Umbilical cord (tissue), 2 donors: ENCODE results near the gene ZNF236. TPM values are rescaled to one million over a fixed set of nuclear protein-coding genes. Genes with fewer than 3 reads are reported as not detected.

Experiments
- DNase-seq: peaks from one replicate; pipeline ENCODE4 v3.0.0-alpha.2; 2015; ENCODE audit warnings: low spot score
- total RNA-seq: library from RNA; depleted of rRNA; stranded (reverse); fragments of >200 nt; gene quantifications from one replicate; pipeline ENCODE4 v1.2.3, GENCODE V29; 2014; ENCODE audit warnings: low replicate concordance; ENCODE audit not compliant: insufficient read depth

The ZNF236 gene
- total RNA-seq, 1 donor from 2014 or later, result 34.2 TPM

DNA sequence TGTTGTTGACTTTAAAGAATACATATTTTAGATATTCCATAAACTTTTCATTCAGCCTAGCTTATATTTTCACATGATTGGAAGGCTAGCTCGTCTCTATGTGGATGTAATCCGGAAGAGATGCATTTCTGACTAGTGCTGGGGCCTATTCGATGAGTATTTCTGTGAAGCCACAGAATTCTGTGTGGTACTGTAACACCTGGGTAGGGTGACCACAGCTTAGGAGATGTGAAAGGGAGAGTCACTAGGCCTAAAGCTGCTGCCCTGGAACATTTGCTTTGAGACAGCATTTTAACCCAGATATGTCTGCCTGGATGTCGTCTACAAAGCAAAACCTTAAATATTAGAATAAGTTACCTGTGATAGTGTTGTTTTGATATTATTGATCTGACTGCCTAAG lies 83.5 kb downstream of the ZNF236 start:
- no peak for DNase-seq

DNA sequence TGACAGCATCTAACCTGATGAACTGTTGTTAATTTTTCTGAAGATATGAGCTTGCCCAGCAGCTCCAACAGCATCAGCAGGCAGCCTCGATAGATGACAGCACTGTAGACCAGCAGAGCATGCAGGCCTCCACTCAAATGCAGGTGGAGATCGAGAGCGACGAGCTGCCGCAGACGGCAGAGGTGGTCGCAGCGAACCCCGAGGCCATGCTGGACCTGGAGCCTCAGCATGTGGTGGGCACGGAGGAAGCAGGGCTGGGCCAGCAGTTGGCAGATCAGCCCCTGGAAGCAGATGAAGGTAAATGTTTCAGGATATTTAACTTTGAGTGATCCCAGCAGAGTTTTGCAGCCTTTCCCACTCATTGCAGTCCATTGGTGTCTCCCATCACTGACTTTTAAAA lies 85.9 kb downstream of the ZNF236 start:
- no peak for DNase-seq

DNA sequence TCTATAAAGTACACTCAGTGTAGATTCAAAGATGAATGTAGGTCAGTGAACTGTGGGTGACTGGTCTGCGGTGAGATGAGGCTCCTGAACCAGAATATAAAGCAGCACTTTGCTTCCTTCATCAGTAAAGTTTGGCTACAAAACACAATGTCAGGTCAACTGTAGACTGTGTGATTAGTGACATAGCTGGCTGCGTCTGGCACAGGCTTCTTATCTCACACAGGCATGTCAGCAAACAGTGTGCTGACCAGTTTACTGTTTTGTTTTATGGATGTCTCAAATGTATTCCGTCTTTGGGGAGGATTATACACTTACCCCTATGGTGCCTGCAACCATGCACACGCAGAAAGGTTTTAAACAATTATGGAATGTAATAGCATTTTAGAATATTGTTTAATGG lies 87.1 kb downstream of the ZNF236 start:
- no peak for DNase-seq

DNA sequence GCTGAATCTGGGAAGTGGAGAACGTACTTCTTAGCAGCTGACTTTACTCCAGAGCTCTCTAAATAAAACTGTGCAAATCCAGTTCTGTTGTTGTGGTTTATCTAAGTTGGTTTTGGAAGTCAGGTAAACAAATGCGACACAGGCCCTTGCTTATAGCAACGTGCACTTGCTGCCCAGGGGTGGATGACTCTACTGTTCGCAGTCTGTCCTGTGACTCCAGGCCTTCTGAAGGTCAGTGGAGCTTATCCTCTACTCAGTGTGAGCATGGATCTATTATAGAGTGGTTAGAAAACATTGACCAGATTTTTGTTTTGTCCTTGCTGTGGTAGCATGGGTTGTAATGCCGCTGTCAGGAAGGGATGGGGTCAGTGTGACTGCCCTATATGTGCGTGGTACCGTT lies 89.1 kb downstream of the ZNF236 start:
- DNase-seq, result no peak

DNA sequence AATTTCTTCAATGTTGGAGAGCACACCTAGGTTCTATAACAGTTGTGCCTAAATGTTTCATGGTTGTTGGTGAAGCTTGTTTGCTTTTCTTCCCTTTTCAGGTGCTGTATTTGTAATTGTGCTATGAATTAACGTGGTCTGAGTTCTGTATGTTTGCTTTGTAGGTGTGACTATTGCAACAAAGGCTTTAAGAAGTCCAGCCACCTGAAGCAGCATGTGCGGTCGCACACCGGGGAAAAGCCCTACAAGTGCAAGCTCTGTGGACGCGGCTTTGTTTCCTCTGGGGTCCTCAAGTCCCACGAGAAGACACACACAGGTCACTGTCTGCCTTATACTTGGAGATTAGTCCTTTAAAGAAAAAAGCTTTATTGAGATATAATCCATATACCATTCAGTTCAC lies 91.2 kb downstream of the ZNF236 start:
- DNase-seq, result no peak

DNA sequence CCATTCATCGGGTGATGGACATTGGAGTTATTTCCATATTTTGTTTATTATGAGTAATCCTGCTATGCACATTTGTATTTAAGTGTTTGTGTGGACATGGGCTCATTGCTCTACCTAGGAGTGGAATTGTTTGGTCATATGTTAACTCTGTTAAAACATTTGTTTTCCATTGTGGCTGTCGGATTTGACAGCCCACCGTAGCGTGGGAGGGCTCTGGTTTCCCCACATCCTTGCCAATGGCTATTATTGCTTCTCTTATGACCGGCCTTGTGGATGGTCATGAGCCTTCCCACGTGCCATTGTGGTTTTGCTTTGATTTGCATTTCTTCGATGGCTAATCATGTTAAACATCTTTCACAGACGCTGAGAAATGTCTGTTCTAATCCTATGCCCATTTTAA lies 92.0 kb downstream of the ZNF236 start:
- DNase-seq, result no peak

DNA sequence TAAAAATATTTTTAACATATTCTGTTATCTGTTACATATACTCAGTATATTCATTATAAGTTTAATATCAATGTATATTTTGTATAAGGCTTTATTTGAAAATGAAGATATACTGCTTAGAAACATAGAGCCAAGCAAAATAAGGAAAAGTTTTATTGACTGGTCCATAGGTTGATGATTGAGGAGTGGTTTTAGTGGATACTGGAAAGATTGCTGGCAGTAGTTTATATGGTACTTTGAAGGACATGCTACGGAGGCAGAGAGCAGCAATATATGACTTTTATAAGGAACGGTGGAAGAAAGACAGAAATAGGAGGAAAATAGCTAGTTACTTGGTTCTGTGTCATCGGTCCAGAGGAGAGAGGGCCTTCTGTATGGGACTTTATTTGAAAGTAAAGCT lies 92.4 kb downstream of the ZNF236 start:
- peak; percentile 17 for DNase-seq

DNA sequence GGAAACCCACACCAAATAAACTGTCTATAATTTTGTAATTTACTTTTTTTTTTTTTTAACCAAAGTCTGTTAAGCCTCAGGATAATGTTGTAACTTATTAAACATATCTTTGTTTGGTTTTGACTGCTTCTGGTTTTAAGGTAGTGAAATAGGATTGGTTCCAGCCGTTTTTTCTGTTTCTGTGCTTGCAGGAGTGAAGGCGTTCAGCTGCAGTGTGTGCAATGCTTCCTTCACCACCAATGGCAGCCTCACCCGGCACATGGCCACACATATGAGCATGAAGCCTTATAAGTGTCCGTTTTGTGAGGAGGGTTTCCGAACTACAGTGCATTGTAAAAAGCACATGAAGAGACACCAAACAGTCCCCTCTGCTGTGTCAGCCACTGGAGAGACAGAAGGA lies 93.1 kb downstream of the ZNF236 start:
- DNase-seq, result no peak

DNA sequence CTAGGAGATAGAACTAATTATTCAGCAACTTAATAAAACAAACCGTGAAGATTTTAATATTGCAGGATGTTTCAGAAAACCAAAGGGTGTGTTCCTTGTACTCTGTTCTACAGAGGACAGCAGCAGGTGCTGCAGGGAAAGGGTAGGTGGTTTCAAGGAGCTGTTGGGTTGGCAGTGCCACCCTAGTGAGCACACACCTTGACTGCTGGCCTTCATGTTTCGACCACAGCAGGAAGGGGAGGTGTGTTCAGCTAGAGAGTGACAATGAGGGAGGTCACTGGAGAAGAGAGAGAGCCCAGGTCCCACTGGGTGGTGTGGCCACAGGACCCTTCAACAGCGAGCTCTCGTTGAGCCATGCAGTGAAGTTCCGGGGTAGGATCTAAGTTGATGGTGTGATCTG lies 98.6 kb downstream of the ZNF236 start:
- no peak for DNase-seq

DNA sequence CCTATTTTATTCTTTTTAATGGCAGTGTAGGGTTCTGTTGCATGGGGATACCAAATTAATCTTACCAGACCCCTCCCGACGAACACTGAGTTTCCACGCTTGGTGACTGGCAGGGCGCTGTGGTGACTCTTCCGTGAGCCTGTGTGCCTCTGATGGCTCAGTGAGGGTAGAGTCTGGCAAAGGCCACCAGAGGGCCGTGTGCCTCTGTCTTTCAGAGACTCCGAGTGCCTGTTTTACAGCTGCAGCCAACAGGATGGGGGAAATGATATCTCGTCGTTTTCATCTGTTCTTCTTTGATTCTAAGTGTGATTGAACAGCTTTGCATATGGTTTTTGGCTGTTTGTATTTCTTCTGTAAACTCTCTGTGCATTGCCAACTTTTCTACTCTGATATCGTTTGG lies 99.8 kb downstream of the ZNF236 start:
- peak; percentile 23 for DNase-seq

DNA sequence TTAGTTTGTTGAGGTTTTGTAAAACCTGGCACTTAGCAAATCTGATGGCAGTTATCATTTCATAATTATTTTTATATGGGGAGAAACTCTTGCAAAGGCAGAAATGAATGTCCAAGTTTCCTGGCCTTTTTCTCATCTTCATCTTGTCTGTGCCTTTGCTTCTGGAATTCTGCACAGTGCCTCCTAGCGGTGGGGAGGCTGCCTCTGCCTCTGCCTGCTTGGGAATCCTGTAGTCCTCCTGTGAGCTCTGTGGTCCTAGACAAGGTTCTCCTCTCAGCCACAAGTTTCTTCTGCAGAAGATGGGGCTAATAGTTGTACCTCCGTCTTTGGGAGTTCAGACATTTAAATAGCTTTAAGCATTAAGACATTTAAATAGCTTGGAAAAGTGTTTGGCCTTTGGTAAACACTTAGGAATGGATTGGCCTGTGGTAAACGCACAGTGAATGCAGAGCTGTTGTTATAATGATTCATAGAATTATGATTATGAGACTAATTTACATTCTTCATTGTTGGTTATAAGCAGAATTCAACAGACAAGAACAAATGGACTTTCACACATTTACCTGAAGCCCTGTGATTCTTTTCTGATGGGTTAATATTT lies 101.2 kb downstream of the ZNF236 start:
- no peak for DNase-seq

DNA sequence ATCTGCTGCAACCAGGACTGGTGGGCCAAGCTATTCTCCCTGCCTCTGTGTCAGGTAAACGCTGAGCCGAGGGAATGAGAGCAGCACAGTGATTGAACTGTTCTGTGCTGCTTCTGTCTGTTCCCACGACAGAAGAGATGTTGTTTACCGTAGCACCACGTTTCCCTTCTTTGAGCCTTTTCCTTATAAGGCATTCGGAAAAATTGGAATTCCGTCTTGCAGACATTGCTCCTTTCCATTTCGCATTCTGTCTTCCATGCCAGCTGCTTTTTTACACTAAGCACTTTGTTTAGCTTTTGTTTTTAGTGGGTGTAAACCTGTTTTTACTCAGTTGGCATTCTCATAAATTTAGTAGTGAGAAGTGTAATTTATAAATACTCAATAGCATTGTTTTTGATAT lies 103.1 kb downstream of the ZNF236 start:
- DNase-seq, result no peak

DNA sequence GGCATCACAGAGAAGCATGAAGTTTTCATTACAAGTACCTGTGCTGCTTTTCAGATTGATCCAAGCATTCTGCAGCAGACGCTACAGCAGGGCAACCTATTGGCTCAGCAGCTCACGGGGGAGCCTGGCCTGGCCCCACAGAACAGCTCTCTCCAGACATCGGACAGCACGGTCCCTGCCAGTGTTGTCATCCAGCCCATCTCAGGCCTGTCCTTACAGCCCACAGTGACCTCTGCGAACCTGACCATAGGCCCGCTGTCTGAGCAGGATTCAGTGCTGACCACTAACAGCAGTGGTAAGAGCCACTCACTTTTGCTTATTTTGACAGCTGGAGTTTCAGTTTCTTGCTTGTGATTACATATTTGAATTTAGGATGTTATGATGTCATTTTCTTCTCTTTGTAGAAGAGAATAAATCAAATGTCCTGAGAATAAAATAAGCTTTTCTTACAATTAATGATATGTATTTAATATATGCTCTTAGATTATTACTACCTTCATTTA lies 104.9 kb downstream of the ZNF236 start:
- DNase-seq, result no peak

DNA sequence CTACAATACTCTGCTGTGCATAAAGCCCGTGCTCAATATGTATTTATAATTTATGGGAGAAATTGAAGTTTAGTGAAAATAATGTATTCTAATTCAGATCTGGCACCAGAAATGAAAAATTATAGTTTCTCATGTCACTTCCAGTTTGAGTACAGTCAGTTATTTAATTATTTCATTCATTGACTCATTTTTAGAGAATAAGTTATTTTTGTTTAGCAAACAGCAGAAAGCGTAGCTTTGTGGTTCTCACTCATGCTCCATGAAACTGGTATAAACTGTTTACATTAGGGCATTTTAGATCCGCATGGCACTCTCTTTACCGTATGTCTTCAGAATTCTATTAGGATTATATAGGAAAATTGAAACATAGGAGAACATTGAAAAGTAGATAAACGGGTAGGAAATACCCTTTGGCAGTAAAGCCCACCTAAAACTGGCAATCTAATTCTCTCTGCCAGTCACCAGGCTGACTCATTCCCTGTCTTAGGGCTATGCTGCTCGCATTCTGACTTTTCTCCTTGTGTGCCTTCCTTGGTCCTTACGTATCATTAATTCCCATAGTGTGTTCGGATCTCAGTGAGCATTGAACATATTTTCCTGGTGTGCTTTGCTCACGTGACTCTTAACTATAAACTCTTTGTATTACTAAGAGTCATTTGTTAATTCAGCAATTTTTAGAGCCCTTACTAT lies 106.0 kb downstream of the ZNF236 start:
- DNase-seq, result no peak

DNA sequence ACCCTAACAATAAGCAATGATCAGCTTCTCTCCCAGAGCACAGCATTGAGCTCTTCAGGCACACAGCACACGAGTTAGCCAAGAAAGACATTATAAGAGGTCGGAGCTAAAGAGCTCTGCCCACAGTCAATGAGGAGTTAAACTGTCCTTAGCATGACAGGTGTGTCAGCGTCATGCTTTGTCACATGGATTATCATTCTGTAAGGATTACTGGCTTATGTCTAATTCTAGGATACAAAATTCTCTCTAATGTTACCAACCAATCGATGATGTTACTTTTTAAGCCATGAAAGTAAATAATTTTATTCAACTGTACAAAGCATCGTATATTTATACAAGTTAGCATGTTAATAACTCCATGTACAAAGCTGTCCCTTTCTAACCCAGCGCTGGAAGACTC lies 108.8 kb downstream of the ZNF236 start:
- no peak for DNase-seq

DNA sequence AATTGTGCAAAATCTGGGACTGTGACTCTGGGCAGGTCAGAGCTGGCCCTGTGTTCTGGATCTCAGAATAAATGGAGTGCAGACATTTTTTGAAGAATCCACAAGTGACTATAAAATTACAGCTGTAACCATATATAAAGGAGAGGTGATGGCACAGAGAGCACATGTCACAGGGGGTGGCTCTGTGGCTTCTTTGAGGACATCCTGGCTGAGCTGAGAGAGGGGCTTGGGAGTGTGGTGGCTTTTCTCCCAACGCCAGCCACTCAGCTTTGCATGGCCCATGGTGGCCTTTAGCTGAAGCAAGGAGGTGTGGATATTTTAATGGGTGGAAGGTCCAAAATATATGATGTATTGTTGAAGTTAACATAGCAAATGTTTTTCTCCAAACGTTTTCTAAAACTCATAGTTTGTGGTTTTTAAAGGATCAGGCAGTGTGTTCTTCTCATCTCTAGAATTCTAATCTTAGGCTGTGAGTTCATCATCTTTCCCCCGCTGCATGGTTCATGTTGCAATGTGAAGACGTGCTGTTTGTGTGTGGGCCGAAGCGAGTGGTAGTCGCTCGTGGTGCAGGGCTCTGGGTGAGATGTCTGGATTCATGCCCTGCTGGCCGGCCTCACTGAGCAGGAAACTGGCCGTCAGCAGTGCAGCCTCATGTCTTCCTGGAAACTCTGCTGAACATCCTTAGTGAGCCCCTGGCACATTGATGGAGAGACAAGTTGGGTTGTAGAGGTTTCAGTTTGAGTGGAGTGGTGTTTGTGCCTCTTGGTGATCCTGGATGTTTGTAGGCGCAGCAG lies 109.9 kb downstream of the ZNF236 start:
- DNase-seq, result no peak

DNA sequence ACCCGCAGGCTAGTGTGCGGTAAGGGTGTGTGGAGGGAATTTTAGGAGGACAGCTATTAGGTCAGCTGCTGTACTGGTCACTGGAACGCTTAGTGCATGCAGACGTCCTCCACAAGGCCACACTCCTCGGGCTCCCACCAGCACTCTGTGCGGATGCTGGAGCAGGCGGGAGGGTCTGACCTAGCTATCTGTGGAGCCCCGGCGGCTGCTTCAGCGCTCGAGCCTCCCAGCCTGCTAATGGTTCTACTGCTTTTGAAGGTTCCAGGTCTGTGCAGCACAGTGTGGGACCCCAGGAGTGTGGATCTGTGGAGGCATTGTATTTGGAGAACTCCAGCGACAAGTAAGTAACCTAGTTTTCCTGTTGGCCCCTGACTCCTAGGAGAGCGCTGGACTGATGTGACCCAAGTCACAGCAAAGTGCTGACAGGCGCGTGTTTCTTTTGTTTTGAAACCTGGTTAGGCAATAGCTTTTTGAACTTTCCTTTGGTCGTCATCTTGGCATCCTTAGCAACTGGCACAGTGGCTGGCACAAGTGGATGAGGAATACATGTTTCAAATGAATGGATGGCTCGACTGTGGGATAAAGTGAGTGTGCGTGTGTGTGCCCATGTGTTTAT lies 113.5 kb downstream of the ZNF236 start:
- no peak for DNase-seq

DNA sequence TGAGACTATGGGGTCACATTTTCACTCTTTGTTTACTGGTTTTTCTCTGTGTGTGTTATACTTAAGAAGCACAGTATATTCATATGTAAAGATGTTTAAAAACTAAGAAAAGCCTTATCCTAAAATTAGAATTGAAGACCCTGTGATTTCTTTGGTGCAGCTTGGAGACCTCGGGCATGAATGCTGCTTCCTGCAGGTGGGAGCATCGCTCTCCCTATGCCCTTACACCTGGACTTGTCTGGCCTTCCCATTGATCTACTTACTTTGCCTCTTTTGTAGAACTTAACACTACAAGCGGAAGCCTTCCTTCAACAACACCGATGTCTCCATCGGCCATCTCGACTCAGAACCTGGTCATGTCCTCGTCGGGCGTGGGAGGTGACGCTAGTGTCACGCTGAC lies 114.5 kb downstream of the ZNF236 start:
- DNase-seq, result no peak

DNA sequence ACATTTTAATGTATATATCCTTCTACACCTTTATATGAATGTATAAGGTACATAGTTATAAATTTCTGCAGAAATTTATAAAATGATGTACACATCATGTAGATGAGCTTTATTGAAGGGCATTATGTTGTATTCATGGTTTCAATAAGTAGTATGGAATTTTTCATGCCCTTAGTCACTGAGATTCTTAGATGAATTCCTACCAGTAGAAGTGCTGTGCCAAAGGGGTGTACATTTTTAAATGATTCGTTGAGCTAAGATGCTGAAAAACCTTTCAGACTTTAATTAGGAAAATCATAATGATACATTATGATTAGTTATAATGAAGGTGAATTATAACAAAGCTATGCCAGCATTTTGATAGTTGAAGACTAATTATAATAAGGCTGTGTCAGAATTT lies 115.2 kb downstream of the ZNF236 start:
- no peak for DNase-seq

DNA sequence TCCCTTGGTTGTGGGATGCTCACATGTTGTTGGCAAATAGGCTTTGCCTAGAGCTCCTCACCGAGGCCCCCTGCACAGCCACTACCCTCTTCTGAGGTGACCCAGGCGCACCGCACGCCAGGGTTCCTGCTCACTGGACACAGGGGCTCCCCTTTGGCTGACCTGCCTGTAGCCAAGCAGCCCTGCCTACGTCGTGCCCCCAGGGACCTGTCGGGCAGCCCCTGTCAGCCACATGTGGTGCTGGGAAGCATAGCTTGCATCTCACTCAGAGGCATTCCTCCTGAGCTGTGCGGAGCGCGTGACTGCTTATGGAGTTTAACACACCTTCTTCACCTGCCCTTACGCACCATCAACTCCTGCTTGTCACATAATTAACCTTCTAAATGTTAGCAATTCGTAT lies 116.3 kb downstream of the ZNF236 start:
- no peak for DNase-seq

DNA sequence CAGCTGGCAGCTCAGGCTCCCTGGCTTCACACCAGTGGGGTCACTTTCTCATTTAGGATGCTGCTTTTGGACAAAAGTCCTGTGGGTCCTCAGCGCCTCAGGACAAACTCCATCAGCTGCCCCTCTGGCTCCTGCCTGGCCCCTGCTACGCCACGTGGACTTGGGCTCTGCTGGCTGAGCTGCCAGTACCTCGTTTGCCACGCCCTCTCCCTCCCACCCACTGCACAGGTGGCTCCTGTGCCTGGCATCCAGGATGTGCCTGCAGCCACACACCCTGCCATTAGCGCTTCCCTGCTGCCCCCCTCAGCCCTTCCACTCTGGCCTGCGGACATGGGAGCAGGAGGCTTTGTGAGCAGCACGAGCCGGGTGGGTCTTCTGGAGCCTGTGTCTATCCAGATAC lies 118.9 kb downstream of the ZNF236 start:
- DNase-seq, result no peak
